Measurements from ENCODE around the gene WNT6. TPM values are rescaled to one million over a fixed set of nuclear protein-coding genes. Genes with fewer than 3 reads are reported as not detected.

WNT6 gene
- total RNA-seq: under 1 TPM; 0.27 to 0.42 TPM
- polyA plus RNA-seq: 0.39 TPM

GRCh38 chr2:218859556-218859987, at the start of gene WNT6:
Gene WNT6, plus strand, starts transcription at chr2:218859805. Its CDS starts 233 bp downstream, at chr2:218860038.
- Histone ChIP-seq H3K9me3 (ENCODE audit: low read length) (no peaks in the 10 kb centered on the region), H3K4me1 (ENCODE audit: insufficient read depth, low read length) (peaks cover 18% of the 10 kb centered on the region), H3K27me3 (ENCODE audit: insufficient read depth, low read length, poor library complexity, severe bottlenecking) (peaks cover 39% of the 10 kb centered on the region), H3K4me3 (ENCODE audit: low read length) (no peak within 1 kb of the TSS), H3K27ac (ENCODE audit: low read depth, low read length) (no peak within 1 kb of the TSS), H3K36me3 (ENCODE audit: insufficient read depth, low read length) (no peaks in the 10 kb centered on the region)
- ChIA-PET CTCF (interaction anchor here (1.6 to 4.9 kb wide), 3 partner anchors 17 to 38 kb away, joined by 8 to 28 read pairs (median 9); no protein-coding TSS in a partner anchor), POLR2A (no interaction called here)
- Mint-ChIP-seq H3K27me3 (peaks cover 73 to 84% of the 10 kb centered on the region in 2 donors), H3K27ac (peak within 1 kb of the TSS in 2 of 8 donors; percentile 36 to 58), H3K4me1 (peaks cover 18 to 32% (median 24%) of the 10 kb centered on the region in 3 donors), H3K9me3 (no peaks in the 10 kb centered on the region), H3K36me3 (peaks cover 0 to 3% (median 2%) of the 10 kb centered on the region in 3 donors), H3K4me3 (peak within 1 kb of the TSS in 6 of 7 donors; percentile 61 to 80 (median 74))
- no peak for DNase-seq

- H3K27ac ChIP-seq (ENCODE audit: low read depth, low read length): no peak overlapping the region
- Mint-ChIP-seq H3K4me1 (no peaks in the 10 kb centered on the region), H3K27ac (no peak overlapping the region), H3K27me3 (peaks cover 12 to 62% of the 10 kb centered on the region in 2 donors), H3K9me3 (peaks cover 0 to 2% (median 1%) of the 10 kb centered on the region in 5 donors), H3K4me3 (no peak overlapping the region), H3K36me3 (peaks cover 0 to 6% (median 0%) of the 10 kb centered on the region in 3 donors)
- H3K36me3 ChIP-seq (ENCODE audit: insufficient read depth, low read length): no peaks in the 10 kb centered on the region
- H3K4me3 ChIP-seq (ENCODE audit: low read length): no peak overlapping the region
- H3K4me1 ChIP-seq (ENCODE audit: insufficient read depth, low read length): no peaks in the 10 kb centered on the region
- H3K9me3 ChIP-seq (ENCODE audit: low read length): no peaks in the 10 kb centered on the region
- DNase-seq: no peak
- H3K27me3 ChIP-seq (ENCODE audit: insufficient read depth, low read length, poor library complexity, severe bottlenecking): peaks cover 4% of the 10 kb centered on the region
- ChIA-PET CTCF (interaction anchor here (1.3 kb wide), 1 partner anchor 35 kb away, joined by 3 read pairs; no protein-coding TSS in a partner anchor), POLR2A (interaction anchor here (0.5 kb wide), 1 partner anchor 151 kb away, joined by 8 read pairs; the partner anchor contains the start of genes BCS1L and ZNF142)
Observed at GRCh38 chr2:218810256-218810655, 49.3 kb upstream of the WNT6 start.

GRCh38 chr2:218811382-218811781, 48.2 kb upstream of the WNT6 start:
- Mint-ChIP-seq H3K4me3 (no peak overlapping the region), H3K36me3 (no peaks in the 10 kb centered on the region), H3K27ac (no peak overlapping the region), H3K4me1 (no peaks in the 10 kb centered on the region), H3K9me3 (no peaks in the 10 kb centered on the region), H3K27me3 (peaks cover 10 to 59% of the 10 kb centered on the region in 2 donors)
- no peaks in the 10 kb centered on the region for H3K9me3 ChIP-seq (ENCODE audit: low read length)
- H3K36me3 ChIP-seq (ENCODE audit: insufficient read depth, low read length): no peaks in the 10 kb centered on the region
- ChIA-PET CTCF (no interaction called here), POLR2A (no interaction called here)
- no peak for DNase-seq
- H3K27ac ChIP-seq (ENCODE audit: low read depth, low read length): no peak overlapping the region
- no peak overlapping the region for H3K4me3 ChIP-seq (ENCODE audit: low read length)
- H3K4me1 ChIP-seq (ENCODE audit: insufficient read depth, low read length): no peaks in the 10 kb centered on the region
- peaks cover 3% of the 10 kb centered on the region for H3K27me3 ChIP-seq (ENCODE audit: insufficient read depth, low read length, poor library complexity, severe bottlenecking)

- H3K36me3 ChIP-seq (ENCODE audit: insufficient read depth, low read length): no peaks in the 10 kb centered on the region
- H3K4me1 ChIP-seq (ENCODE audit: insufficient read depth, low read length): no peaks in the 10 kb centered on the region
- no peak for DNase-seq
- Mint-ChIP-seq H3K27ac (peak overlapping the region in 1 of 8 donors; percentile 57), H3K4me1 (no peaks in the 10 kb centered on the region), H3K4me3 (no peak overlapping the region), H3K9me3 (no peaks in the 10 kb centered on the region), H3K36me3 (no peaks in the 10 kb centered on the region), H3K27me3 (peaks cover 9 to 58% of the 10 kb centered on the region in 2 donors)
- H3K27ac ChIP-seq (ENCODE audit: low read depth, low read length): no peak overlapping the region
- H3K9me3 ChIP-seq (ENCODE audit: low read length): no peaks in the 10 kb centered on the region
- POLR2A ChIA-PET: no interaction called here
- CTCF ChIA-PET: no interaction called here
- no peaks in the 10 kb centered on the region for H3K27me3 ChIP-seq (ENCODE audit: insufficient read depth, low read length, poor library complexity, severe bottlenecking)
- H3K4me3 ChIP-seq (ENCODE audit: low read length): no peak overlapping the region
Observed at GRCh38 chr2:218812096-218812815, 47.3 kb upstream of the WNT6 start.

GRCh38 chr2:218812861-218813260, 46.7 kb upstream of the WNT6 start:
- no peaks in the 10 kb centered on the region for H3K9me3 Mint-ChIP-seq
- H3K36me3 Mint-ChIP-seq: no peaks in the 10 kb centered on the region
- no peaks in the 10 kb centered on the region for H3K4me1 ChIP-seq (ENCODE audit: insufficient read depth, low read length)
- no peak overlapping the region for H3K27ac Mint-ChIP-seq
- H3K4me1 Mint-ChIP-seq: no peaks in the 10 kb centered on the region
- H3K36me3 ChIP-seq (ENCODE audit: insufficient read depth, low read length): no peaks in the 10 kb centered on the region
- peaks cover 5% of the 10 kb centered on the region for H3K27me3 ChIP-seq (ENCODE audit: insufficient read depth, low read length, poor library complexity, severe bottlenecking)
- no peak overlapping the region for H3K4me3 ChIP-seq (ENCODE audit: low read length)
- H3K9me3 ChIP-seq (ENCODE audit: low read length): no peaks in the 10 kb centered on the region
- H3K27me3 Mint-ChIP-seq: peaks cover 9 to 58% of the 10 kb centered on the region in 2 donors
- CTCF ChIA-PET: no interaction called here
- no peak overlapping the region for H3K4me3 Mint-ChIP-seq
- no peak overlapping the region for H3K27ac ChIP-seq (ENCODE audit: low read depth, low read length)
- no peak for DNase-seq
- POLR2A ChIA-PET: no interaction called here

GRCh38 chr2:218813771-218814460, 45.7 kb upstream of the WNT6 start:
- Mint-ChIP-seq H3K27me3 (peaks cover 9 to 50% of the 10 kb centered on the region in 2 donors), H3K4me3 (no peak overlapping the region), H3K9me3 (no peaks in the 10 kb centered on the region), H3K36me3 (no peaks in the 10 kb centered on the region), H3K4me1 (no peaks in the 10 kb centered on the region), H3K27ac (peak overlapping the region in 1 of 8 donors; percentile 38)
- ChIA-PET CTCF (no interaction called here), POLR2A (no interaction called here)
- Histone ChIP-seq H3K27me3 (ENCODE audit: insufficient read depth, low read length, poor library complexity, severe bottlenecking) (peaks cover 5% of the 10 kb centered on the region), H3K4me1 (ENCODE audit: insufficient read depth, low read length) (no peaks in the 10 kb centered on the region), H3K4me3 (ENCODE audit: low read length) (no peak overlapping the region), H3K27ac (ENCODE audit: low read depth, low read length) (no peak overlapping the region), H3K36me3 (ENCODE audit: insufficient read depth, low read length) (no peaks in the 10 kb centered on the region), H3K9me3 (ENCODE audit: low read length) (no peaks in the 10 kb centered on the region)
- no peak for DNase-seq

GRCh38 chr2:218814540-218815243, 44.9 kb upstream of the WNT6 start:
- Mint-ChIP-seq H3K9me3 (no peaks in the 10 kb centered on the region), H3K27me3 (peaks cover 6 to 47% of the 10 kb centered on the region in 2 donors), H3K4me3 (no peak overlapping the region), H3K4me1 (no peaks in the 10 kb centered on the region), H3K36me3 (no peaks in the 10 kb centered on the region), H3K27ac (peak overlapping the region in 1 of 8 donors; percentile 53)
- Histone ChIP-seq H3K4me3 (ENCODE audit: low read length) (no peak overlapping the region), H3K27ac (ENCODE audit: low read depth, low read length) (no peak overlapping the region), H3K9me3 (ENCODE audit: low read length) (no peaks in the 10 kb centered on the region), H3K4me1 (ENCODE audit: insufficient read depth, low read length) (no peaks in the 10 kb centered on the region), H3K36me3 (ENCODE audit: insufficient read depth, low read length) (no peaks in the 10 kb centered on the region), H3K27me3 (ENCODE audit: insufficient read depth, low read length, poor library complexity, severe bottlenecking) (peaks cover 5% of the 10 kb centered on the region)
- POLR2A ChIA-PET: no interaction called here
- no peak for DNase-seq
- CTCF ChIA-PET: no interaction called here

GRCh38 chr2:218815244-218815637, 44.4 kb upstream of the WNT6 start:
- ChIA-PET CTCF (no interaction called here), POLR2A (no interaction called here)
- no peaks in the 10 kb centered on the region for H3K4me1 ChIP-seq (ENCODE audit: insufficient read depth, low read length)
- Mint-ChIP-seq H3K27ac (no peak overlapping the region), H3K4me1 (no peaks in the 10 kb centered on the region), H3K36me3 (no peaks in the 10 kb centered on the region), H3K27me3 (peaks cover 6 to 46% of the 10 kb centered on the region in 2 donors), H3K9me3 (no peaks in the 10 kb centered on the region), H3K4me3 (no peak overlapping the region)
- no peak overlapping the region for H3K4me3 ChIP-seq (ENCODE audit: low read length)
- H3K9me3 ChIP-seq (ENCODE audit: low read length): no peaks in the 10 kb centered on the region
- no peak for DNase-seq
- no peaks in the 10 kb centered on the region for H3K36me3 ChIP-seq (ENCODE audit: insufficient read depth, low read length)
- H3K27me3 ChIP-seq (ENCODE audit: insufficient read depth, low read length, poor library complexity, severe bottlenecking): peaks cover 5% of the 10 kb centered on the region
- no peak overlapping the region for H3K27ac ChIP-seq (ENCODE audit: low read depth, low read length)
